Measurements from ENCODE around the gene MUC13.

The MUC13 gene

GRCh38 chr3:124873226-124873625 lies 61.3 kb downstream of the MUC13 start:
- no peak for DNase-seq (ENCODE audit: low read depth)

- DNase-seq (ENCODE audit: low read depth): no peak
These were observed 67.0 kb downstream of the MUC13 start for GRCh38 chr3:124867511-124867910.

- DNase-seq (ENCODE audit: low read depth): no peak
These were observed 72.5 kb downstream of the MUC13 start for GRCh38 chr3:124862006-124862405.

GRCh38 chr3:124861041-124861440 lies 73.5 kb downstream of the MUC13 start:
- no peak for DNase-seq (ENCODE audit: low read depth)

- no peak for DNase-seq (ENCODE audit: low read depth)
These were observed 74.0 kb downstream of the MUC13 start for GRCh38 chr3:124860599-124860998.

GRCh38 chr3:124859025-124859424 lies 75.5 kb downstream of the MUC13 start:
- DNase-seq (ENCODE audit: low read depth): no peak

- no peak for DNase-seq (ENCODE audit: low read depth)
These were observed 76.3 kb downstream of the MUC13 start for GRCh38 chr3:124858275-124858674.

GRCh38 chr3:124856677-124857076 lies 77.9 kb downstream of the MUC13 start:
- DNase-seq (ENCODE audit: low read depth): no peak
